VCaP (cell line): ENCODE measurements around the gene IREB2.

Source experiments
- H3K27ac ChIP-seq: fragments of 450-650 bp; 2 replicates; pipeline ENCODE4 v1.5.1; 2017
- TF ChIP-seq, protein P1 (sequence below): fragments of 450-650 bp; conservative IDR thresholded peaks from 2 replicates; pipeline ENCODE4 v1.5.1; 2017; ENCODE audit warnings: mild to moderate bottlenecking, moderate library complexity

Gene IREB2

GRCh38 chr15:78437107-78437761 is 782 bp upstream of the IREB2 start:
- TF ChIP-seq, protein P1, sequence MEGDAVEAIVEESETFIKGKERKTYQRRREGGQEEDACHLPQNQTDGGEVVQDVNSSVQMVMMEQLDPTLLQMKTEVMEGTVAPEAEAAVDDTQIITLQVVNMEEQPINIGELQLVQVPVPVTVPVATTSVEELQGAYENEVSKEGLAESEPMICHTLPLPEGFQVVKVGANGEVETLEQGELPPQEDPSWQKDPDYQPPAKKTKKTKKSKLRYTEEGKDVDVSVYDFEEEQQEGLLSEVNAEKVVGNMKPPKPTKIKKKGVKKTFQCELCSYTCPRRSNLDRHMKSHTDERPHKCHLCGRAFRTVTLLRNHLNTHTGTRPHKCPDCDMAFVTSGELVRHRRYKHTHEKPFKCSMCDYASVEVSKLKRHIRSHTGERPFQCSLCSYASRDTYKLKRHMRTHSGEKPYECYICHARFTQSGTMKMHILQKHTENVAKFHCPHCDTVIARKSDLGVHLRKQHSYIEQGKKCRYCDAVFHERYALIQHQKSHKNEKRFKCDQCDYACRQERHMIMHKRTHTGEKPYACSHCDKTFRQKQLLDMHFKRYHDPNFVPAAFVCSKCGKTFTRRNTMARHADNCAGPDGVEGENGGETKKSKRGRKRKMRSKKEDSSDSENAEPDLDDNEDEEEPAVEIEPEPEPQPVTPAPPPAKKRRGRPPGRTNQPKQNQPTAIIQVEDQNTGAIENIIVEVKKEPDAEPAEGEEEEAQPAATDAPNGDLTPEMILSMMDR: no peak
- peak overlapping the region; percentile 99 for H3K27ac ChIP-seq

DNA sequence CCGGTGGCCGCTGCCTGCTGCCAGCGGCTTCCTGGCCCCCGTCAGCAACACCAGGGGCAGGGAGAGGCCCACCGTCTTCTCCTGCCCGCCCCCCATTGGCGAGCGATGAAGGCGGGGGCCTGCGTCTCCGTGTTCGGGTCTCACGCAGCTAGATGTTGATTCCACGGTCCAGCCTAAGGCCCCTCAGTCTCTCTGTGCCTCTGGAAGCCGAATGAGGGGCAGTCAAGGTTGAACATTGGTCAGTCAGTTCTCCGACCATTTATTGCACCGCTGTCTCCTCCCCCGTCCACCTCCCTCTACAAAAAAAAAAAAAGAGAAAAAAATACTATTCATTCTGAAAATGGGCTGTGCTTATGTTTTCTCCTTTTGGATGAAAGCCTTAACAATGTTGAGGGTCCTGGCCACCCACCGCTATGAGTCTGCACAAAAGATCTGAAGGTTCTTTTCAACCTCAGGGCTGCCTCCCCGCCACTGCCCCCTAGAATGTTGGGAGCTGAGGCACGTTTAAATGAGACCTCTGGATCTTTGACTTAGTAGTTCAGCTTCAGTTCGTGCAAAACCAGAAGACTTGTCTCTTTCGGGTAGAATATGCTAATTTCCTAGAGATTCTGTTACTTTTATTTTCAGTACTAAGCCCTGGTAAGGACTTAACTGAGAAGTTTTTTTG is 736 bp downstream of the IREB2 start:
- TF ChIP-seq, protein P1: peak; percentile 41
- H3K27ac ChIP-seq: peak overlapping the region; percentile 99

DNA sequence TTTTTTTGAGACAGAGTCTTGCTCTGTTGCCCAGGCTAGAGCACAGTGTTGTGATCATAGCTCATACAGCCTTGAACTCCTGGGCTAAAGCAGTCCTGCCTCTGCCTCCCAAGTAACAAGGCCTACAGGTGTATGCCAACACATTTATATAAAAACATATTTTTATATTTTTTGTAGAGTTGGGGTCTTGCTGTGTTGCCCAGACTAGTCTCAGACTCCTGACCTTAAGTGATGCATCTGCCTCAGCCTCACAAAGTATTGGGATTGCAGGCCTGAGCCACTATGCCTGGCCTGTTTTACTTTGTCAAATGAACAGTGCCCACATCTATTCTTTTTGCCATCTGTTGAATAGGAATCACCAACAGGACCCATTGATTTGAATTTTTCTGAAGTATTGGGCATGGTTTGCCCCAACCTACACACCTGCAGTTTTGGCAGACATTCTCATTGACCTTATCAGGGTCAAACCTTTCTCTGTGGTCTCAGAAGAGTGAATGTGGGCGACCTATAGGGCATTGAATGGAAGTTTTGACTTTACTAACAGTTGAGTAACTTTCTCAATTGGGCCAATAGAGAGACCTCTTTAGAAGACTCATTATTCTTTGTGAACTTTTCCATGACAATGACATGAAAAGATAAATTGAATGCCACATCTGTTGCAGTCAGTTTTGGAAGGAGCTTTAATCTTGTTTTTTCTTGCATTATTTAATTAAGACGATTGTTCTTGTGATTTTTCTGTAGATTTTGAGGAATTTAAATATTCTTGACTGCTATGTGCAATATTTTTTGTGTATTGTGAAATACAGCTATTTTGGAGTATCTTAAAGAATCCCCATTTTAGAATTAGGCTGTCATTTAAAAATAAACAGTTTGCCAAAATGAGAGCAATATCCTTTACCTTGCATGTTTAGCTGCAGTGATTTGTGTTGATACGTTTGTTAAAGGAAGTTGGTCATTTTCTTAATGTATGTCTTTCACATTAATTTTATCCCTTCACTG is 2.7 kb downstream of the IREB2 start:
- TF ChIP-seq, protein P1: no peak
- peak overlapping the region; percentile 99; the same call in 1 of the 2 replicates for H3K27ac ChIP-seq

DNA sequence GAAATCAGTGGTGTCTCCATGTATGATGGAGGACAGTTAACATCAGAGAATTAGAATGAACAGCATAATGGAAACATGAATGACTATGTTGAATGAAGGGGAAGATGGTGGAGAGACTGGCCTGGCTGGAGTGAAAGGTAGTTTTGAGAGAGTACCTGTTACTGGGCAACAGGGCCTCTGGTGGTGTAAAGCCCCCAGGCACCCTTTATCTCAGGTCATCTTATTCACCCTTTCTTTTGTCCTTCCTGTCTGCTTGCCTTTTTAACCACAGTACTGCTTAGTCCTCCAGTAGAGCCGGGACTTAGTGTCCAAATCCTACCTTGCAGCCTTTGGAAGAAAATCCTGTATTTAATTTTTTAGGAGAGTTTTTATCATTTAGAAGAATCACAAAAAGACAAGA is 6.2 kb downstream of the IREB2 start:
- no peak overlapping the region for H3K27ac ChIP-seq
- TF ChIP-seq, protein P1: no peak

DNA sequence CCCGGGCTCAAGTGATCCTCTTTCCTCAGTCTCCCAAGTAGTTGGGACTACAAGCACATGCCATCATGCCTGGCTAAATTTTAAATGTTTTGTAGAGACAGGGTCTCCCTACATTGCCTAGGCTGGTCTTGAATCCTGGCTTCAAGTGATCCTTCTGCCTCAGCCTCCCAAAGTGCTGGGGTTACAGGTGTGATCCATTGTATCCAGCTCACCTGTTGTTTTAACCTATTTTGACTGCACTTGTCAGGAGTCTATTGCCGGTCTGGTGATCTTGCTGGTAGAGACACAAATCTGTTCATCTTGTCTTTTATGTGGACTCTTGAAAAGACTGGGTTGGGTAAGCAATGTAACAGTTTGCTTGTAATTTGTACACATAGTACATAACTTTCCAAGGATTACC is 7.9 kb downstream of the IREB2 start:
- H3K27ac ChIP-seq: peak overlapping the region; percentile 73; the same call in 1 of the 2 replicates
- TF ChIP-seq, protein P1: no peak

GRCh38 chr15:78446551-78446950 is 8.5 kb downstream of the IREB2 start:
- peak overlapping the region; percentile 73 for H3K27ac ChIP-seq
- TF ChIP-seq, protein P1: no peak
